ENCODE results near the gene ZFAND5. TPM values are rescaled to one million over a fixed set of nuclear protein-coding genes. Genes with fewer than 3 reads are reported as not detected.

ZFAND5 gene
- total and polyA plus RNA-seq, 4 donors, result 45.6 to 119 (median 61.9) TPM

DNA sequence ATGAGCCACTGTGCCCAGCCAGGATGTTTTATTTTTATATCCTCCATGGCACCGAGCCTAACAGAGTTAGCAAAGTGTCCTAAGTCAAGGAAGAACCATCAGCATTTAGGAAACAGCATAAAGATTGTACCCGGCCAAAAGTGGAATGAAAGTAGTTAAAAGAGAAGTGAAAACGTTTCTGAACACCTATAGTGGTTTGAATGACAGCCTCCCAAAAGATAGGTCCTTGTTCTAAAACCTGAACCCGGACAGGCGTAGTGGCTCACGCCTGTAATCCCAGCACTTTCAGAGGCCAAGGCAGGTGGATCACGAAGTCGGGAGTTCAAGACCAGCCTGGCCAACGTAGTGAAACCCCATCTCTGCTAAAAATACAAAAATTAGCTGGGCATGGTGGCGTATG is 37.4 kb downstream of the ZFAND5 start:
- Histone ChIP-seq H3K36me3 (ENCODE audit: control insufficient read depth in 4 of 4, insufficient read depth in 3 of 4, low read depth in 1 of 4, low read length in 3 of 4) (no peaks in the 10 kb centered on the region), H3K9ac (ENCODE audit: low read depth in 1 of 2, low read length in 2 of 2) (no peak overlapping the region), H3K27me3 (ENCODE audit: control insufficient read depth in 4 of 4, insufficient read depth in 4 of 4, low read length in 3 of 4) (no peaks in the 10 kb centered on the region), H3K4me3 (ENCODE audit: low read depth in 1 of 3, low read length in 3 of 3) (no peak overlapping the region), H3K27ac (ENCODE audit: low read depth in 1 of 2, low read length in 2 of 2) (no peak overlapping the region), H3K9me3 (ENCODE audit: control insufficient read depth in 4 of 4, low read length in 3 of 4) (no peaks in the 10 kb centered on the region), H3K4me1 (ENCODE audit: control insufficient read depth in 4 of 4, insufficient read depth in 4 of 4, low read length in 3 of 4) (no peaks in the 10 kb centered on the region)
- 90% methylated on average over 10 of the region's 10 CpGs for WGBS
- TF ChIP-seq HNF4G (IDR thresholded peaks at IDR 0.05), result no peak
- TF ChIP-seq, protein P1, sequence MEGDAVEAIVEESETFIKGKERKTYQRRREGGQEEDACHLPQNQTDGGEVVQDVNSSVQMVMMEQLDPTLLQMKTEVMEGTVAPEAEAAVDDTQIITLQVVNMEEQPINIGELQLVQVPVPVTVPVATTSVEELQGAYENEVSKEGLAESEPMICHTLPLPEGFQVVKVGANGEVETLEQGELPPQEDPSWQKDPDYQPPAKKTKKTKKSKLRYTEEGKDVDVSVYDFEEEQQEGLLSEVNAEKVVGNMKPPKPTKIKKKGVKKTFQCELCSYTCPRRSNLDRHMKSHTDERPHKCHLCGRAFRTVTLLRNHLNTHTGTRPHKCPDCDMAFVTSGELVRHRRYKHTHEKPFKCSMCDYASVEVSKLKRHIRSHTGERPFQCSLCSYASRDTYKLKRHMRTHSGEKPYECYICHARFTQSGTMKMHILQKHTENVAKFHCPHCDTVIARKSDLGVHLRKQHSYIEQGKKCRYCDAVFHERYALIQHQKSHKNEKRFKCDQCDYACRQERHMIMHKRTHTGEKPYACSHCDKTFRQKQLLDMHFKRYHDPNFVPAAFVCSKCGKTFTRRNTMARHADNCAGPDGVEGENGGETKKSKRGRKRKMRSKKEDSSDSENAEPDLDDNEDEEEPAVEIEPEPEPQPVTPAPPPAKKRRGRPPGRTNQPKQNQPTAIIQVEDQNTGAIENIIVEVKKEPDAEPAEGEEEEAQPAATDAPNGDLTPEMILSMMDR (IDR thresholded peaks at IDR 0.05; ENCODE audit: low read depth, low read length, missing input control), result no peak
- TF ChIP-seq FOXA1 (IDR thresholded peaks at IDR 0.05), result no peak
- no peak for TF ChIP-seq TAF1 (conservative IDR thresholded peaks at IDR 0.05)
- TF ChIP-seq, protein P2, sequence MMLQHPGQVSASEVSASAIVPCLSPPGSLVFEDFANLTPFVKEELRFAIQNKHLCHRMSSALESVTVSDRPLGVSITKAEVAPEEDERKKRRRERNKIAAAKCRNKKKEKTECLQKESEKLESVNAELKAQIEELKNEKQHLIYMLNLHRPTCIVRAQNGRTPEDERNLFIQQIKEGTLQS (IDR thresholded peaks at IDR 0.05), result no peak
- no peak for TF ChIP-seq JUND (IDR thresholded peaks at IDR 0.05)
- no peak for TF ChIP-seq FOXA2 (IDR thresholded peaks at IDR 0.05)
- no peak for TF ChIP-seq HNF4A (conservative IDR thresholded peaks at IDR 0.05)
- no peak for TF ChIP-seq SP1 (IDR thresholded peaks at IDR 0.05)
- TF ChIP-seq, protein P3, sequence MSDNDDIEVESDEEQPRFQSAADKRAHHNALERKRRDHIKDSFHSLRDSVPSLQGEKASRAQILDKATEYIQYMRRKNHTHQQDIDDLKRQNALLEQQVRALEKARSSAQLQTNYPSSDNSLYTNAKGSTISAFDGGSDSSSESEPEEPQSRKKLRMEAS (IDR thresholded peaks at IDR 0.05), result no peak
- TF ChIP-seq, protein P4, sequence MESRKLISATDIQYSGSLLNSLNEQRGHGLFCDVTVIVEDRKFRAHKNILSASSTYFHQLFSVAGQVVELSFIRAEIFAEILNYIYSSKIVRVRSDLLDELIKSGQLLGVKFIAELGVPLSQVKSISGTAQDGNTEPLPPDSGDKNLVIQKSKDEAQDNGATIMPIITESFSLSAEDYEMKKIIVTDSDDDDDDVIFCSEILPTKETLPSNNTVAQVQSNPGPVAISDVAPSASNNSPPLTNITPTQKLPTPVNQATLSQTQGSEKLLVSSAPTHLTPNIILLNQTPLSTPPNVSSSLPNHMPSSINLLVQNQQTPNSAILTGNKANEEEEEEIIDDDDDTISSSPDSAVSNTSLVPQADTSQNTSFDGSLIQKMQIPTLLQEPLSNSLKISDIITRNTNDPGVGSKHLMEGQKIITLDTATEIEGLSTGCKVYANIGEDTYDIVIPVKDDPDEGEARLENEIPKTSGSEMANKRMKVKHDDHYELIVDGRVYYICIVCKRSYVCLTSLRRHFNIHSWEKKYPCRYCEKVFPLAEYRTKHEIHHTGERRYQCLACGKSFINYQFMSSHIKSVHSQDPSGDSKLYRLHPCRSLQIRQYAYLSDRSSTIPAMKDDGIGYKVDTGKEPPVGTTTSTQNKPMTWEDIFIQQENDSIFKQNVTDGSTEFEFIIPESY (IDR thresholded peaks at IDR 0.05), result no peak
- TF ChIP-seq RXRA (IDR thresholded peaks at IDR 0.05), result no peak
- DNase-seq (ENCODE audit: low spot score), result no peak

DNA sequence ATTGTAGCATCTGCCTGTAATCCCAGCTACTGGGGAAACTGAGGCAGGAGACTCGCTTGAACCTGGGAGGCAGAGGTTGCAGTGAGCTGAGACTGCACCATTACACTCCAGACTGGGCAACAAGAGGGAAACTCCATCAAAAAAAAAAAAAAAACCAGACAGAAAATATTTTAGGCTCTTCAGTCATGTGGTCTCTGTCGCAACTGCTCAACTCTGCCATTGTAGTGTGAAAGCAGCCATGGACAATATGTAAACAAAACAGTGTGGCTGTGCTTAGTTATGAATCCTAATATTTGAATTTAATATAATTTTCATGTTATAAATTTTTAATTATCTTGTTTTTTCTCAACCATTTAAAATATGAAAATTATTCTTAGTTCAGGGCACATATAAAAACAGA is 38.4 kb downstream of the ZFAND5 start:
- WGBS, result 87% methylated on average over 2 of the region's 2 CpGs
- H3K4me1 ChIP-seq (ENCODE audit: control insufficient read depth in 4 of 4, insufficient read depth in 4 of 4, low read length in 3 of 4), result no peaks in the 10 kb centered on the region
- H3K9ac ChIP-seq (ENCODE audit: low read depth in 1 of 2, low read length in 2 of 2), result no peak overlapping the region
- no peak for TF ChIP-seq SP1 (IDR thresholded peaks at IDR 0.05)
- TF ChIP-seq HNF4A (conservative IDR thresholded peaks at IDR 0.05), result no peak
- TF ChIP-seq, protein P3 (IDR thresholded peaks at IDR 0.05), result no peak
- no peak for TF ChIP-seq NR2F2 (IDR thresholded peaks at IDR 0.05)
- TF ChIP-seq, protein P5, sequence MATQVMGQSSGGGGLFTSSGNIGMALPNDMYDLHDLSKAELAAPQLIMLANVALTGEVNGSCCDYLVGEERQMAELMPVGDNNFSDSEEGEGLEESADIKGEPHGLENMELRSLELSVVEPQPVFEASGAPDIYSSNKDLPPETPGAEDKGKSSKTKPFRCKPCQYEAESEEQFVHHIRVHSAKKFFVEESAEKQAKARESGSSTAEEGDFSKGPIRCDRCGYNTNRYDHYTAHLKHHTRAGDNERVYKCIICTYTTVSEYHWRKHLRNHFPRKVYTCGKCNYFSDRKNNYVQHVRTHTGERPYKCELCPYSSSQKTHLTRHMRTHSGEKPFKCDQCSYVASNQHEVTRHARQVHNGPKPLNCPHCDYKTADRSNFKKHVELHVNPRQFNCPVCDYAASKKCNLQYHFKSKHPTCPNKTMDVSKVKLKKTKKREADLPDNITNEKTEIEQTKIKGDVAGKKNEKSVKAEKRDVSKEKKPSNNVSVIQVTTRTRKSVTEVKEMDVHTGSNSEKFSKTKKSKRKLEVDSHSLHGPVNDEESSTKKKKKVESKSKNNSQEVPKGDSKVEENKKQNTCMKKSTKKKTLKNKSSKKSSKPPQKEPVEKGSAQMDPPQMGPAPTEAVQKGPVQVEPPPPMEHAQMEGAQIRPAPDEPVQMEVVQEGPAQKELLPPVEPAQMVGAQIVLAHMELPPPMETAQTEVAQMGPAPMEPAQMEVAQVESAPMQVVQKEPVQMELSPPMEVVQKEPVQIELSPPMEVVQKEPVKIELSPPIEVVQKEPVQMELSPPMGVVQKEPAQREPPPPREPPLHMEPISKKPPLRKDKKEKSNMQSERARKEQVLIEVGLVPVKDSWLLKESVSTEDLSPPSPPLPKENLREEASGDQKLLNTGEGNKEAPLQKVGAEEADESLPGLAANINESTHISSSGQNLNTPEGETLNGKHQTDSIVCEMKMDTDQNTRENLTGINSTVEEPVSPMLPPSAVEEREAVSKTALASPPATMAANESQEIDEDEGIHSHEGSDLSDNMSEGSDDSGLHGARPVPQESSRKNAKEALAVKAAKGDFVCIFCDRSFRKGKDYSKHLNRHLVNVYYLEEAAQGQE (IDR thresholded peaks at IDR 0.05), result no peak
- no peak for TF ChIP-seq FOXA1 (IDR thresholded peaks at IDR 0.05)
- TF ChIP-seq HNF4G (IDR thresholded peaks at IDR 0.05), result no peak
- no peak for TF ChIP-seq TAF1 (conservative IDR thresholded peaks at IDR 0.05)
- no peak for TF ChIP-seq YY1 (IDR thresholded peaks at IDR 0.05)
- TF ChIP-seq, protein P2 (IDR thresholded peaks at IDR 0.05), result no peak
- TF ChIP-seq, protein P4 (IDR thresholded peaks at IDR 0.05), result no peak
- TF ChIP-seq RXRA (IDR thresholded peaks at IDR 0.05), result no peak
- TF ChIP-seq, protein P1 (IDR thresholded peaks at IDR 0.05; ENCODE audit: low read depth, low read length, missing input control), result no peak
- TF ChIP-seq GABPA (IDR thresholded peaks at IDR 0.05 in 1 of 2, conservative IDR thresholded peaks at IDR 0.05 in 1 of 2), result no peak
- H3K4me3 ChIP-seq (ENCODE audit: low read depth in 1 of 3, low read length in 3 of 3), result no peak overlapping the region
- H3K27ac ChIP-seq (ENCODE audit: low read depth in 1 of 2, low read length in 2 of 2), result no peak overlapping the region
- no peaks in the 10 kb centered on the region for H3K36me3 ChIP-seq (ENCODE audit: control insufficient read depth in 4 of 4, insufficient read depth in 3 of 4, low read depth in 1 of 4, low read length in 3 of 4)
- no peaks in the 10 kb centered on the region for H3K27me3 ChIP-seq (ENCODE audit: control insufficient read depth in 4 of 4, insufficient read depth in 4 of 4, low read length in 3 of 4)
- no peak for DNase-seq (ENCODE audit: low spot score)
- H3K9me3 ChIP-seq (ENCODE audit: control insufficient read depth in 4 of 4, low read length in 3 of 4), result no peaks in the 10 kb centered on the region

Measured in liver (tissue), 9 donors.